Measurements from ENCODE around the gene ADGRD1.

The ADGRD1 gene

DNA sequence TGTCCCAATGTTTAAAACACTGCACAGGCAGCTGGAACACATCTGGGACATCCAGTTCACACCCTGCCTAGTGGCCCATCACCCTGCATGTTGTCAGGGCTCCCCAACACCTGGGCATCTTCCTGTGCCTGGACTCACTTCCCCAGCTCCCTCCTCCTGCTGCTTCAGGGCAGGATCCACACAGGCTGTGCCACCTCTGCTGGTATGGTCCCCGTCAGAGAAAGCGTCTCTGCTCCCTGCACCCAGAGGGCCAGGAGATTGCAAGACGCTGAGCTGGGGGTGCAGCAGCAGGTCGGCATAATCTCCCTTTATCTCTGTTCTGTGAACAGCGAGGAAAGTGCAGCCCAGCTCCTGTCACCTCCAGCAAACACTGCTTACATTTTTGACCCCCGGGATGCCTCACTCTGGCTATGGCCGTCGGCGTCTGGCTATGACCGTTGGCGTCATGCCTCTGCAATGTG is 124.3 kb downstream of the ADGRD1 start:
- no peak for TF ChIP-seq CTCF (IDR thresholded peaks at IDR 0.05; ENCODE audit: low read depth, low read length)
- H3K4me3 ChIP-seq (replicated peaks in 1 of 2; ENCODE audit: low read depth in 2 of 2, low read length in 2 of 2), result no peak overlapping the region
- no peak for DNase-seq (ENCODE audit: low read depth in 2 of 2)

DNA sequence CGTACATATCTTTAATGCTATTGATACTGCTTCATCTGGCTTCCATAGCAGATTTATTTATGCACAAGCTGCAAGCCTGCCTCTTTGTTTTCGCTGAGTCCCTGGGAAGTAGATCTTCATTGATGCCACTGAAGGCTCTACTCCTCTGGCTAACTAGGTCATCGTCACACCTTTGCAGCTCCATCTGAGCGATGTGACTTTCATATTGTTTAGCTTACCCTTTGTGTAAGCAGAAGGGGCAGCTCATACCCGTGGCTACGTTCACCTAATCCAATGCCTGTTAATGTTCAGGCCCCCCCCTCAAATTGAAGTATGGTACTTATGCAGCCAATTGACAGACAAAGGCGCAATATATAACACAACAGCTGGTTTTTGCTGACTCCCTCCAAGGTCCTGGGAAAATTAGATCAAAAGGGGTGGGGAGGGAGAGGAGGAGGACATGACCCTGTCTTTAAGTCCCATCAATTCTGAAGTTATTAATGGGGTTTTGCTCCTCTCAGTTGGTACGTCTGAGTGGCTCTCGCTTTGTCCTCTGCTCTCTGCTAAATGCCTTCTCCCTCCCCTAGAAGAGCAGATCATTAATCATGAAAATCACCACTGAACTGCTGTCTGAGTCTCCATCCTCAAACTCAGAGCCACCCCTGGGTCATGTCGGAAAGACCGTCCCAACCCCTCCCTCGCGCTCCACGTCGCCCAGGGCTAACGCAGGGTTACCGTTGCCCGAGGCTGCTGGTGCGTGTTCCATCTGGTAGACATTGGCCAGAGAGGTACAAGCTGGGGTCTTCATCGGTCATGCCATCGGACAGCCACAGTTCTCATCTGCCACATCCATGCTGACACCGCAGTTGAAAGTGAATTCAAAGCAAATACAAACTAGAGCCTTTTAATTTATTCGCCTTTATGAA is 128.8 kb downstream of the ADGRD1 start:
- DNase-seq (ENCODE audit: low read depth in 2 of 2), result no peak
- H3K4me3 ChIP-seq (replicated peaks in 1 of 2; ENCODE audit: low read depth in 2 of 2, low read length in 2 of 2), result no peak overlapping the region
- no peak for TF ChIP-seq CTCF (IDR thresholded peaks at IDR 0.05; ENCODE audit: low read depth, low read length)

DNA sequence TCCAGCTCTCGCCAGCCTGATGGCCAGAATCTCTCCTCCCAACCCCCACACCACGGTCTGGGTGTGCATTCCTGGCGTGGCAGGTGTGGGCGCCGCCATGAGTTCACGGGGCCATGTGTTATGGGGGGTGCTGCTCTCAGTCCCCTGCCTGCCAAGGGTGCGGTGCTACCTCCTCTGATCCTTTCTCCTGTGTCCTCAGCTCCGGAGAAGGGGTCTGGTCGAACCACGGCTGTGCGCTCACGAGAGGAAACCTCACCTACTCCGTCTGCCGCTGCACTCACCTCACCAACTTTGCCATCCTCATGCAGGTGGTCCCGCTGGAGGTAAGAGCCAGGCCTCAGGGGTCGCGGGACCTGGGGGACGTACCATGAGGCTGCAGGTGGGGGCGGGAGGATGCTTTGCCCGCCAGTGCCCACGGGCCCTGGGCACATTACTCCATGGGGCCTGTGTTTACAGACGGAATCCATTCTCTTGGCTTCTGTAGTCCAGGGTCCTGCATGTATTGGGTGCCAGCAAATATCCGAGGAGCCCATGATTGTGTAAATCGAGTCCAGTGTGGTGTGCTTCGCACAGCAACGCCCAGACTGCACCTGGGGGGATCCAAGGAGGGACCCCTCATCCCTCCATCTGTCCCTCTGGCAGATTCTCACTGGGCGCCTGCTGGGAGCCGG is 130.8 kb downstream of the ADGRD1 start:
- no peak for TF ChIP-seq CTCF (IDR thresholded peaks at IDR 0.05; ENCODE audit: low read depth, low read length)
- H3K4me3 ChIP-seq (replicated peaks in 1 of 2; ENCODE audit: low read depth in 2 of 2, low read length in 2 of 2), result no peak overlapping the region
- no peak for DNase-seq (ENCODE audit: low read depth in 2 of 2)

DNA sequence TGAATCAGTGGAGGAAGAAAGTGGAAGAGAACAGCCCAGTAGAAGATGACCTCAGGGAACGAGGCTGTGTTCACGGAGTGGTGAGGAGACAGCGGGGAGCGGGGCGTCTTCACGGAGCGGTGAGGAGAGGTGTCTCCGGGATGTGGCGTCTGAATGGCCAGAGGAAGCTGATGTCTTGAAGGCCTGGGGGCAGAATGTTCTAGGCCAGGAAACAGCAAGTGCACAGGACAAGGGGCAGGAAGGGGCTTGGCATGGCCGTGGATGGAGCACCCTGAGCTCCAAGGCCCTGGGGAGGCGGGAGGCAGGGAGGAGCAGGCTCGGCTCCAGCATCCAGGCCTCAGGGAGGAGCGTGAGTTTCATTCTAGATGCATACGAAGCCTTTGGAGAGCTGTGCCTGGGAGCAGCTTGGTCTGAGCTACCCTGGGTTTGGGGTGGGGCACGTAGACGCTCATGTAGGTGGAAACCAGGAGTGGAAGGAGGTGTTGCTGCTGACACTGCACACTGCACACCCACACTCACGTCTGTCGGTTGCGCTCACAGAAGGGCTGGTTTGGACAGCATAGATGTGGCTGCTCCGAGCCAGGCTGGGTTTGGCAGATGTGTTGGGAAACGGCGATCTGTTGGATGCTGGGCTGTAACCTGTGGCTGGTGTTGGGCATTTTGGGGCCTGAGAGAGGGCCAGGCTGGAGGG is 131.6 kb downstream of the ADGRD1 start:
- TF ChIP-seq CTCF (IDR thresholded peaks at IDR 0.05; ENCODE audit: low read depth, low read length), result no peak
- H3K4me3 ChIP-seq (replicated peaks in 1 of 2; ENCODE audit: low read depth in 2 of 2, low read length in 2 of 2), result no peak overlapping the region
- DNase-seq (ENCODE audit: low read depth in 2 of 2), result no peak

GRCh38 chr12:131085816-131086591 is 132.3 kb downstream of the ADGRD1 start:
- no peak overlapping the region for H3K4me3 ChIP-seq (replicated peaks in 1 of 2; ENCODE audit: low read depth in 2 of 2, low read length in 2 of 2)
- TF ChIP-seq CTCF (IDR thresholded peaks at IDR 0.05; ENCODE audit: low read depth, low read length), result no peak
- DNase-seq (ENCODE audit: low read depth in 2 of 2), result no peak

DNA sequence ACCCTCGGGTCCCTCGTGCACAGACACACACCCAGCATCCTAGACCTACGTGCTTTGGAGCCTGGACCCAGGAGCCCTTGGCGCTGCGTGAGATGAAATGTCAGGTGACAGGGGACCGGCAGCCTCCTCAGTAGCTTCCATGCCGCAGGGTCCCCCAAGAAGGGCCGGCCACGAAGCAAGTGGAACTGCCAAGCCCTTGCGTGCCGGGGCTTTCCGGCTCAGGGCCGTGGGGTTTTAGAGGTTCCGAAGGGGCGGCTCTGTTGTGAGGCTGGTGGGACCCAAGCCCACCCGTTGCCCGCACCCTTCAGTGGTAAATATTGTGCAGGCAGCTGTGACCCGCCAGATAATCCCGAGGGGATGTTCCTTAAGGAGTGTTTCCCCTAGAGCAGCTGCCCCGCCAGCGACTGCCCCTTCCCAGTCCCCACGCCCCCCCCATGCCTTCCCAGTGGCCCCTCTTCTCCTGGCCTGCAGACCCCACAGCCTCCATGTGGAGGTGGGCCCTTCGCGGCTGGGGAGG is 133.7 kb downstream of the ADGRD1 start:
- no peak for TF ChIP-seq CTCF (IDR thresholded peaks at IDR 0.05; ENCODE audit: low read depth, low read length)
- no peak overlapping the region for H3K4me3 ChIP-seq (replicated peaks in 1 of 2; ENCODE audit: low read depth in 2 of 2, low read length in 2 of 2)
- no peak for DNase-seq (ENCODE audit: low read depth in 2 of 2)

All from cardiac fibroblast (primary cell).